ENCODE measurements around the gene LLGL2. TPM values are rescaled to one million over a fixed set of nuclear protein-coding genes. Genes with fewer than 3 reads are reported as not detected.

Gene LLGL2
- total and polyA plus RNA-seq, 10 of the 15 experiments (the other 5 are each of a cell fraction or from before 2014, with no cell fraction given), result 0.21 to 9.9 (median 4.5) TPM

- TF ChIP-seq CTCF (IDR thresholded peaks at IDR 0.05 in 2 of 3, conservative IDR thresholded peaks at IDR 0.05 in 1 of 3; ENCODE audit: control insufficient read depth in 2 of 3, extremely low read depth in 1 of 3, insufficient read depth in 1 of 3, low read depth in 3 of 3, low read length in 3 of 3) (peak; percentile 68 to 78 (median 76)), HCFC1 (IDR thresholded peaks at IDR 0.05; ENCODE audit: low read length) (no peak)
Measured at GRCh38 chr17:75504347-75505151, 20.9 kb upstream of the LLGL2 start (continued).

- intact Hi-C loops (cut with micrococcal nuclease; ENCODE audit: unreplicated experiment), result no loop called here
- 70% methylated on average over 4 of the region's 4 CpGs for WGBS (ENCODE audit: insufficient coverage, insufficient replicate concordance, low lambda C conversion rate, missing lambda C conversion rate)
- Histone ChIP-seq H3K9ac (ENCODE audit: control insufficient read depth, insufficient read depth, low read length) (no peak overlapping the region), H3K4me2 (ENCODE audit: control insufficient read depth, insufficient read depth) (no peak overlapping the region), H3K27me3 (replicated peaks in 1 of 2; ENCODE audit: control insufficient read depth in 2 of 2, insufficient read depth in 2 of 2, low read length in 1 of 2) (no peaks in the 10 kb centered on the region), H3K4me1 (ENCODE audit: control insufficient read depth, insufficient read depth, low read length) (no peaks in the 10 kb centered on the region), H4K20me1 (ENCODE audit: control insufficient read depth, insufficient read depth) (no peaks in the 10 kb centered on the region), H3K9me3 (replicated peaks; ENCODE audit: control insufficient read depth, insufficient read depth, low read length) (no peaks in the 10 kb centered on the region), H3K36me3 (ENCODE audit: control insufficient read depth in 2 of 2, insufficient read depth in 2 of 2, low read length in 1 of 2) (no peaks in the 10 kb centered on the region; a peak in 1 of 4 replicates), H2AFZ (ENCODE audit: control insufficient read depth, low read depth, low read length) (no peak overlapping the region), H3K79me2 (ENCODE audit: control insufficient read depth, insufficient read depth, low read length) (no peaks in the 10 kb centered on the region), H3K4me3 (no peak overlapping the region), H3K27ac (ENCODE audit: control insufficient read depth, insufficient read depth) (no peak overlapping the region)
- no peak for FAIRE-seq
- ChIA-PET SMC1A (ENCODE audit: uncharacterized antibody, unreplicated experiment) (interaction anchor here (1.4 kb wide), 1 partner anchor 76 kb away, joined by 5 read pairs; no protein-coding TSS in a partner anchor), CTCF (interaction anchor here (0.7 to 1.5 kb wide), 4 partner anchors 11 to 96 kb away, joined by 3 to 6 read pairs (median 4); partner anchors contain the start of gene TSEN54), RAD21 (ENCODE audit: unreplicated experiment) (no interaction called here), POLR2A (no interaction called here)
- in situ Hi-C loops (cut with MboI), result no loop called here
- ATAC-seq, result peak; percentile 32; the same call in 1 of the 3 replicates
- no TSS peak for BruUV-seq (replicated peaks)
- DNase-seq (ENCODE audit: low read depth, low spot score), result no peak
- no peak for TF ChIP-seq JUNB (IDR thresholded peaks at IDR 0.05)
- no peak for TF ChIP-seq ZBTB40 (IDR thresholded peaks at IDR 0.05; ENCODE audit: borderline replicate concordance)
- TF ChIP-seq MYB (IDR thresholded peaks at IDR 0.05; ENCODE audit: borderline replicate concordance, low read depth, low read length), result no peak
- no peak for TF ChIP-seq SMARCA5 (IDR thresholded peaks at IDR 0.05)
- no peak for TF ChIP-seq KDM1A (IDR thresholded peaks at IDR 0.05; ENCODE audit: borderline replicate concordance)
- no peak for TF ChIP-seq NKRF (conservative IDR thresholded peaks at IDR 0.05)
- TF ChIP-seq EZH2 (IDR thresholded peaks at IDR 0.05; ENCODE audit: borderline replicate concordance, control insufficient read depth, low read depth, low read length), result no peak
- no peak for TF ChIP-seq NR2F1 (conservative IDR thresholded peaks at IDR 0.05)
Measured at GRCh38 chr17:75505152-75505409, 20.4 kb upstream of the LLGL2 start.
